ENCODE data around the gene SACS.

Gene SACS

GRCh38 chr13:23279321-23279720 is 154.2 kb downstream of the SACS start:
- H3K4me3 ChIP-seq (ENCODE audit: low read depth, low read length), result no peak overlapping the region
- no peak for DNase-seq (ENCODE audit: low read depth)
- TF ChIP-seq, protein P1, sequence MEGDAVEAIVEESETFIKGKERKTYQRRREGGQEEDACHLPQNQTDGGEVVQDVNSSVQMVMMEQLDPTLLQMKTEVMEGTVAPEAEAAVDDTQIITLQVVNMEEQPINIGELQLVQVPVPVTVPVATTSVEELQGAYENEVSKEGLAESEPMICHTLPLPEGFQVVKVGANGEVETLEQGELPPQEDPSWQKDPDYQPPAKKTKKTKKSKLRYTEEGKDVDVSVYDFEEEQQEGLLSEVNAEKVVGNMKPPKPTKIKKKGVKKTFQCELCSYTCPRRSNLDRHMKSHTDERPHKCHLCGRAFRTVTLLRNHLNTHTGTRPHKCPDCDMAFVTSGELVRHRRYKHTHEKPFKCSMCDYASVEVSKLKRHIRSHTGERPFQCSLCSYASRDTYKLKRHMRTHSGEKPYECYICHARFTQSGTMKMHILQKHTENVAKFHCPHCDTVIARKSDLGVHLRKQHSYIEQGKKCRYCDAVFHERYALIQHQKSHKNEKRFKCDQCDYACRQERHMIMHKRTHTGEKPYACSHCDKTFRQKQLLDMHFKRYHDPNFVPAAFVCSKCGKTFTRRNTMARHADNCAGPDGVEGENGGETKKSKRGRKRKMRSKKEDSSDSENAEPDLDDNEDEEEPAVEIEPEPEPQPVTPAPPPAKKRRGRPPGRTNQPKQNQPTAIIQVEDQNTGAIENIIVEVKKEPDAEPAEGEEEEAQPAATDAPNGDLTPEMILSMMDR (IDR thresholded peaks at IDR 0.05; ENCODE audit: control insufficient read depth, extremely low read depth, insufficient read depth), result no peak

Measured in LNCaP clone FGC (cell line).